ENCODE results near the gene PGAM2.

GRCh38 chr7:44043902-44044301 lies 21.5 kb downstream of the PGAM2 start:
- no peak for TF ChIP-seq EZH2 (IDR thresholded peaks at IDR 0.05; ENCODE audit: borderline replicate concordance, low read length)
- TF ChIP-seq, protein P1, sequence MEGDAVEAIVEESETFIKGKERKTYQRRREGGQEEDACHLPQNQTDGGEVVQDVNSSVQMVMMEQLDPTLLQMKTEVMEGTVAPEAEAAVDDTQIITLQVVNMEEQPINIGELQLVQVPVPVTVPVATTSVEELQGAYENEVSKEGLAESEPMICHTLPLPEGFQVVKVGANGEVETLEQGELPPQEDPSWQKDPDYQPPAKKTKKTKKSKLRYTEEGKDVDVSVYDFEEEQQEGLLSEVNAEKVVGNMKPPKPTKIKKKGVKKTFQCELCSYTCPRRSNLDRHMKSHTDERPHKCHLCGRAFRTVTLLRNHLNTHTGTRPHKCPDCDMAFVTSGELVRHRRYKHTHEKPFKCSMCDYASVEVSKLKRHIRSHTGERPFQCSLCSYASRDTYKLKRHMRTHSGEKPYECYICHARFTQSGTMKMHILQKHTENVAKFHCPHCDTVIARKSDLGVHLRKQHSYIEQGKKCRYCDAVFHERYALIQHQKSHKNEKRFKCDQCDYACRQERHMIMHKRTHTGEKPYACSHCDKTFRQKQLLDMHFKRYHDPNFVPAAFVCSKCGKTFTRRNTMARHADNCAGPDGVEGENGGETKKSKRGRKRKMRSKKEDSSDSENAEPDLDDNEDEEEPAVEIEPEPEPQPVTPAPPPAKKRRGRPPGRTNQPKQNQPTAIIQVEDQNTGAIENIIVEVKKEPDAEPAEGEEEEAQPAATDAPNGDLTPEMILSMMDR (conservative IDR thresholded peaks at IDR 0.05 in 1 of 2, IDR thresholded peaks at IDR 0.05 in 1 of 2; ENCODE audit: extremely low read depth in 1 of 2, insufficient read depth in 1 of 2, low read depth in 1 of 2, low read length in 2 of 2), result no peak
